ENCODE measurements around the gene BORCS5.

- no peak for TF ChIP-seq CTCF (IDR thresholded peaks at IDR 0.05)
- TF ChIP-seq POLR2A (IDR thresholded peaks at IDR 0.05) = no peak
These were observed 132.1 kb downstream of the BORCS5 start for GRCh38 chr12:12488823-12489550.
